GM12801 (cell line): ENCODE results near the gene APRT.

Experiments
- CTCF ChIP-seq: IDR thresholded peaks from one replicate; pipeline ENCODE4 v1.5.1; 2011; ENCODE audit warnings: control low read depth; ENCODE audit not compliant: insufficient read length; ENCODE audit errors: extremely low read depth

APRT gene

GRCh38 chr16:88772871-88773811 lies 38.6 kb downstream of the APRT start:
- no peak for TF ChIP-seq CTCF

GRCh38 chr16:88771294-88771772 lies 40.4 kb downstream of the APRT start:
- TF ChIP-seq CTCF: no peak

GRCh38 chr16:88770461-88771293 lies 41.1 kb downstream of the APRT start:
- no peak for TF ChIP-seq CTCF

GRCh38 chr16:88769617-88770460 lies 41.9 kb downstream of the APRT start:
- TF ChIP-seq CTCF: no peak

GRCh38 chr16:88768071-88768783 lies 43.5 kb downstream of the APRT start:
- TF ChIP-seq CTCF: no peak

- no peak for TF ChIP-seq CTCF
Observed at GRCh38 chr16:88767546-88768070, 44.1 kb downstream of the APRT start.
